HG02763 (cell line): ENCODE measurements around the gene MACROD2.

Experiments
- ATAC-seq: cut with Tn5 transposase; IDR thresholded peaks from one replicate; pipeline ENCODE4 v1.9.1; 2021; ENCODE audit warnings: mild to moderate bottlenecking, moderate library complexity; ENCODE audit not compliant: unreplicated experiment

Gene MACROD2

GRCh38 chr20:14569641-14570040, 574.3 kb downstream of the MACROD2 start:
- ATAC-seq, result no peak

DNA sequence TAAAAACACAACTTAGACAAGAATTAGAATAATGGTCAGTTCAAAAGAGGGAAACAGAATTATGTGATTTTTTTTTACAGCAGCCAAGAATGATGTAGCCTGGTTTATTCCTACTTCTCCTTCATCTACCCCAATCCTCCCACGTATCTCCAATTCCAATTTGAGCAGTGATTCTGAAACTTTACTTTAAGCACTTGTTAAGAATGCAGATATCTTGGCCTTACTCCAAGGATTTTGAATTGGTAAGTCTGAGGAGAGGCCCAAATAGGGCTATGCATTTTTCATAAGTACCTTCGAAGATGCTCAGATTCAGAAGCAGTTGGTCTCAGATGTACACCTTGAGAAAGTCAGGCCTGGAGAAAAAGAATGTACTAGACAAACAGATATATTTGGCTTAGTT, 575.5 kb downstream of the MACROD2 start:
- no peak for ATAC-seq

GRCh38 chr20:14573676-14574075, 578.4 kb downstream of the MACROD2 start:
- ATAC-seq, result no peak

- no peak for ATAC-seq
Observed at GRCh38 chr20:14576196-14576877, 581.0 kb downstream of the MACROD2 start.

- ATAC-seq, result no peak
Observed at GRCh38 chr20:14580418-14581074, 585.2 kb downstream of the MACROD2 start.

- ATAC-seq, result no peak
Observed at GRCh38 chr20:14581731-14582130, 586.4 kb downstream of the MACROD2 start.

GRCh38 chr20:14582855-14583254, 587.5 kb downstream of the MACROD2 start:
- no peak for ATAC-seq

- no peak for ATAC-seq
Observed at GRCh38 chr20:14583413-14583812, 588.1 kb downstream of the MACROD2 start.

- ATAC-seq, result no peak
Observed at GRCh38 chr20:14589383-14589782, 594.1 kb downstream of the MACROD2 start.

- no peak for ATAC-seq
Observed at GRCh38 chr20:14595051-14595450, 599.7 kb downstream of the MACROD2 start.

DNA sequence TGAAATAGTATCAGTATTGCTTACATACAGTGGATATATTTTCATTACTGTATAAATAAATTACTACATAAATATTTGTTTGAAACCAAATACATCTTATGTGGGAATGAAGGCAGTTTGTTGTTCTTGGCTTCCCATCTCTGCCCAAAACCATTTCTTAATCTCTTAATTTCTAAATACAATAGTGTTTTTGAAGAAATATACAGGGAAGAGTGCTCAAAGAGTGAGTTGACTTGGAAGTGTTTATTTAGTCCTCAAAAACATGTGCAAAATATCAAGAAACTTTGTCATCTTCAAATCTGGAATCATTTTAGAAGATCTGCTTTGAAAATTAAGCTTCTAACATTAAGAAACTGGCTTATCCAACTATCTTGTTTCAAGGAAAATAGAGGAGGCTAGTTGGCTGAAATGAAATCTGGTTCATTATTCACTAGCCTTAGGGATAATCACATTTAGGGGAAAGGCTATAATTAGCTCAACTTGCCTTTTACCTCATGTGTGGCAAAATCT, 601.9 kb downstream of the MACROD2 start:
- ATAC-seq, result no peak

- no peak for ATAC-seq
Observed at GRCh38 chr20:14599613-14600012, 604.3 kb downstream of the MACROD2 start.

- no peak for ATAC-seq
Observed at GRCh38 chr20:14600527-14600926, 605.2 kb downstream of the MACROD2 start.

DNA sequence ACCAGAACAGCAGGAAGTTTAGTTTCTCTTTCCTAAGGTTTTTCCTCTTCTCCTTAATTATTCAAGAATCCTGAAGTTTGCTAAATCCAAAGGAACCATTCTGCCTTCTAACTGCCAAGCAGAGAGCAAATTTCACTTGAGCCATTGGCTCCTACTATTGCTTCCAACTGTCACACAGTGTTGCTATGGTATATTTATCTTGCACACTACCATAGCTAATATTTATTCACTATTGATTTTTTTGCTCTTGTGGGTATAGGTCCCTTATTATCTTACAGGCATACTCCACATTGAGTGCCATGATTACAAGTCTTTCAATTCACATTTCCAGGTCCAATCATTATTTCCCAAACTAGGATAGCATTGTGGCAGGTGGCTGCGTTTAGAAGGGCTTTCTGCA, 608.8 kb downstream of the MACROD2 start:
- no peak for ATAC-seq

DNA sequence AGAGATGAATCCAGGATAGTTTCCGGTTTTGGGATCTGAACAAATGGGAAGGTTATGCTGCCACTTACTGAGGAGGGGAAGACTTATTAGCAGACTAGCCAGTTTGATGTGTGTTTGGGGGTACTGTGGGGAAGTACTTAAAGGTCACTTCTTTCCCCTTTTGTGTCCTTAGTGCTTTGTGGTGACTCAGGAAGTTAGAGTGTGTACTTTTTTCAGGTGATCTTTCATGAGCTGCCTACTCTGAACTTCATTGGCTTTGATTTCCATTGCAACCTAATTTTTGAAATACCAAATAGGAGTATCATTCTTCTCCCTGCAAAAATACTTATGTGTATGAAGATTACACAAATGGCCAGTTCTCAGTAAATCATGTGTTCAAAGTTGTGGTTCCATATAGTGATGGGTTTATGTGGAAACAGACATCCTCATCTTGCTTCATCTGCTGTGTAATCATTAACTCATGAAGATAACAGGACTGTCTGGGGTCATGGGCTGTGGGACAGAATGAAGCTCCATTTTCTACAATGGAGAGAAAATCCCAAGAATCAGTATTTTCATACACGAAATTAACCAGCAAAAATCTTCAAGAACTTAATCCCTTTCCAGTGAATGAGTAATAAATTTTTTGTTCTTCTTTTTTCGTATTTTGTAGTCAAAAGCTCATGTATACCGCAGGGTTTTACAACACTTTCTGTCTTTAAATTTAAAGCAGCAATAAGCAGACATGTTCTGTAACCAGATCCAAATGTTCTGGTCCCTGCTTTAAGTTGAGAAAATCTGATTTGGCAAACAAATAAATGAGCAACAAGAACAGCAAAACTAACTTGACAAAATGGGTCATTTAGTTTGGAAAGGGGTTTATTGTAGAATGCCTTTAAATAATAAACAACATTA, 614.3 kb downstream of the MACROD2 start:
- ATAC-seq, result no peak

DNA sequence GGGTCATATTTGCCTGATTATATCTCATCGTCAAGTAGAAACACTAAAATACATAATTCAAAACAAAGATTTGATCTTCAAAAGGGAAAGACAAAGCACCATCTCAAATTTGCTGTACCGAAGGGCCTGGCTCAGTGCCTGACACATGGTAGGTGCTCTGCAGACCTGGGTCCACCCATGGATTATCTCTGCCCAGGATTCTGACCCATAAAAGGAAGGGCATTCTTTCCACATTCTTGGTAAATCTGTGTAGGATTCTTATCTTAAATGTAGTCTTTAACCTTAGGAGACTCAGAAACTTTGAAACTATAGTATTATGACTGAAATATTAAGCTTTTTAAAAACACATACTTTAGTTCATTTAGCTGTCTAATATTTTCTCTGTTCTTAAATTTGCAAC, 616.2 kb downstream of the MACROD2 start:
- ATAC-seq, result no peak

- no peak for ATAC-seq
Observed at GRCh38 chr20:14612391-14612790, 617.1 kb downstream of the MACROD2 start.

DNA sequence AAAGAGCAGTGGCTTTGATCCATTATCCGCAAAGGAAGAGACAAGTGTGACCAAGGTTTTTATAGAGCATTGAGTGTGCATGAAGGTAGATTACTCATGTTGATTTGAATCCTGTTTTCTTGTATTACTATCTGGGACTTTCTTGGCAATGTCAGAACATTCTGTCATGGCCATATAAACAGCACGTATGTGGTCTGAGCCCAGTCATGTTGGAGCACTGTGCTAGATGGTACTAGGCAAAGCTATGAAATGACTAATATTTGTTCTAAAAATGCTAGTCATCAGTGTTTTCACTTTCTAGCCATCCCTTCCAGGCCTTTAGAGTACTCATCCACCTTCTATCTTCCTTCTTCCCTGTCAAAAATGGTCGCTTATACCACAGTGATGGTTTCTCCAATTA, 620.7 kb downstream of the MACROD2 start:
- ATAC-seq, result no peak

DNA sequence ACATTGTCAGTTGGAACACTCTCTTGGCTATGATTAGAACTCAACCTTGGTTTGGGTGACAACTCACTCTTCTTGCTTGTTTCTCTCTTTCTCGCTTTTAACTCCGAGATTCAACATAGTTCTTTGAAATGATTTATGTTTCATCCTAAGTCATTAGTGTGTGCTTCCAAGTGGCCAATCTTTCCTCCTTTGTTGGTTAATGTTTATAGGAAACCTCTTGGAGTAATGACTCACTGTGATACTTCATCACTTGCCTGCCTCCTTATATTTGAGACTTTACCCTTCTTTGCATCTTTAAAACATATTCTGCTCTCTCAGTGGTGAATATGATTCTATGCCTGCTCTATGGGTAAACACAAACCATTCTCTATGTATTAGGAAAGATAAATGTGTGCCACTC, 621.8 kb downstream of the MACROD2 start:
- no peak for ATAC-seq

DNA sequence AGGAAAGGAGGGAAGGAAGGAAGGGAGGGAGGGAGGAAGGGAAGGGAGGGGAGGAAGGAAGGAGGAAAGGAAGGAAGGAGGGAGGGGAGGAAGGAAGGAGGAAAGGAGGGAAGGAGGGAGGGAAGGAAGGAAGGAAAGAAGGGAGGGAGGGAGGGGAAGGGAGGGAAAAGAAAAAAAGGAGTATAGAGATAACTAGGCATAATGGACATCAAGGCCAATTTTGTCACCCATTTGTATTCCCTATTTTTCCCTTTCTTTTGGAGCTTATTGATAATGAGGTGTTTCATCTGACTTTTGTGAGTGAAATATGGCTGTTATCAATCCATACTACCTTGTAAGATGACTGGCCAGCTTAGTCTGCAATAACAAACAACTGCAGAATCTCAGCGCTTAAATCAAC, 624.1 kb downstream of the MACROD2 start:
- no peak for ATAC-seq

GRCh38 chr20:14622796-14623195, 627.5 kb downstream of the MACROD2 start:
- ATAC-seq, result no peak

GRCh38 chr20:14631011-14631410, 635.7 kb downstream of the MACROD2 start:
- no peak for ATAC-seq
